ENCODE results near the gene MMGT1.
A peak's percentile ranks its signal among the peaks of the same experiment; 100 is the strongest.

MMGT1 gene

GRCh38 chrX:135973548-135974278 lies at the start of gene MMGT1:
MMGT1 (minus strand) TSS chrX:135973988; CDS start chrX:135973675, 313 bp downstream.
- peak; percentile 84 for DNase-seq (ENCODE audit: low spot score)

DNA sequence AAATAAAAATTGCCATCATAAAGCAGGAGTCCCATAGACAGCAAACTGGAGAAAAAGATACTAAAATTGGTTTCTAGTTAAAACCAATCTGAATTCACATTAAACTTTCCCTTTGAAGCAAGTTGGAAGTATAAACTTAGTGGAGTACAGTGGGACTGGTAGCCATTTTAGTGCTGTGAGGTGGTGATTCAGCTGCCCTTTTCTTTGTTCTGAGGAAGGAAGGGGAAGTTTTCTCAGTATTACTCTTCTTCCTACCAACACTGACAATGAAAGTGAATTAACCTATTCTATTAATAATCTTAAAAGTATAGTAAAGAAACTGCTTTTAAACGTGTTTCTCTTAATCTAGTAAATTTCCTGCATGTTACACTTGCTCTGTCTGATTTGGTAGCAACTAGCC lies 48.1 kb upstream of the MMGT1 start:
- no peak for DNase-seq (ENCODE audit: low spot score)

- DNase-seq (ENCODE audit: low spot score), result no peak
Measured at GRCh38 chrX:136021160-136021559, 47.4 kb upstream of the MMGT1 start.

- no peak for DNase-seq (ENCODE audit: low spot score)
Measured at GRCh38 chrX:136019226-136019625, 45.4 kb upstream of the MMGT1 start.

GRCh38 chrX:136016881-136017280 lies 43.1 kb upstream of the MMGT1 start:
- no peak for DNase-seq (ENCODE audit: low spot score)

DNA sequence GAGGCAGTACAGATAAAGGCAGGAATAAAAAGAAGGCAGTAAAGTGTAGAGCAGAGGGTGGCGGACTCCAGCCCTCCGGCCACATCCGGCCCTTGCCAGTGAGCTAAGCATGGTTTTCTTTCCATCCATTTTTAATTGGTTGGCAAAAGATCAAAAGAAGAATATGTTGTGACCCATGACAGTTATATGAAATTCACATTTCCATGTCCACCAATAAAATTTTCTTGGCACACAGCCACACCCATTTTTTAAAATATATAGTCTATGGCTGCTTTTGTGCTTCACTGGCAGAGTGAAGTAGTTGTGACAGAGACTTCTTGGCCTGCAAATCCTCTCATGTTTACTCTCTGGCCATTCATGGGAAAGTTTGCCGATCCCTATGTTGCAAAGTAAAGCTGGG lies 41.2 kb upstream of the MMGT1 start:
- DNase-seq (ENCODE audit: low spot score), result no peak

DNA sequence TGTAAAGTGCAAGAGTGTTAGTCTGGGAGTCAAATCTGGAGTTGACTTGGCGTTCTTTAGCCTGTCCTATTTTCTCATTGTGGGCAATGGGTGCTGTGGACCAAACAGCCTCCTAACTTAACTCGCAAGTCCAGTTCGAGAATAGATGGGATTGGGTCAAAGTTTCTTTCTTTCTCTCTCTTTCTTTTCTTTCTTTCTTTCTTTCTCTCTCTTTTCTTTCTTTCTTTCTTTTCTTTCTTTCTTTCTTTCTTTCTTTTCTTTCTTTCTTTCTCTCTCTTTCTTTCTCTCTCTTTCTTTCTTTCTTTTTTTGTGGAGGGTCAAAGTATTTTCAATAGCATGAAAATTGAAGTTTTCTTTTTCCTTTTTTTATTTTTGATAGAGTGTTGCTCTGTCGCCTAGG lies 14.5 kb upstream of the MMGT1 start:
- DNase-seq (ENCODE audit: low spot score), result no peak

DNA sequence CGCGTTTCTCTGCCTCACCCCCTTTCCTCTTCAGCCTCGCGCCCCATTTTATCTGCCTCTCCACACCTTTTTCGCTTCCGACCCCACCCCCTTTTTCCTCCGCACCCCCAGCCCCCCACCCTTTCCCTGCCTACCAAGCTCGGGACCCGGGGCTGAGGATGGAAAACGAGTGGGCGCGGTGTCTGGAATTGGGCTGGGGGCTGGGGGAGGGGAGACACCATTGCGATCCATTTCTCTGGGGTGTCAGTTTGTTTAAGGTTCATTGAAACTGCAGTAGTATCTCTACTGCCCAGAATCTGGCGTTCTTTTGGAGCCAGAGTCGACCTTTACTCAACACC lies 12.2 kb upstream of the MMGT1 start:
- no peak for DNase-seq (ENCODE audit: low spot score)

DNA sequence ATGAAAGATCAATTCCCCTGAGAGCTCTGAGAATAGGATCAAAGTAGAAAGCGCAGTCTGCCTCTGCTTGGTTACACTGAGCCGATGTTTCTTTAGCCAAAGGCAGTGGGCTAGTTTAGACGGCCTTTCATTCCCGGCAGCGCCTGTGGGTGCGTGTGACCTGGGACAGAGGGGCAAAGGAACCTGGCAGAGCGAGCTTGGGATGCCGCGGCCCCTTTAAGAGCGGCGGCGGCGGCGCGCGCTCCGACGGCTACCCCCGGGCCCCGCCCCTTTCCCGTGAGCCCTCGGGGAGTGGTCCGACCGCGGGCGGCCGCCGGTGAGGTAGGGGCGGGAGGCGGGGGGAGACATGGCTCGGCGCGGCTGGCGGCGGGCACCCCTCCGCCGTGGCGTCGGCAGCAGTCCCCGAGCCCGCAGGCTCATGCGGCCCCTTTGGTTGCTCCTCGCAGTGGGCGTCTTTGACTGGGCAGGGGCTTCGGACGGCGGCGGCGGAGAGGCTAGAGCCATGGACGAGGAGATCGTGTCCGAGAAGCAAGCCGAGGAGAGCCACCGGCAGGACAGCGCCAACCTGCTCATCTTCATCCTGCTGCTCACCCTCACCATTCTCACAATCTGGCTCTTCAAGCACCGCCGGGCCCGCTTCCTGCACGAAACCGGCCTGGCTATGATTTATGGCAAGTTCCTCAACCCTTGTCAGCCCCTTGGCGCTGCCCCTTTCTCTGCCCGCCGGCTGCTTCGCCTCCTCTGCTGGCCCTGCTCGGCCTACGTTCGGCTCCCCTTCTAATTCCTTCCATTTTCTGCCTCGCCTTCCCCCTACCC lies 11.6 kb upstream of the MMGT1 start, which contains the start of gene SLC9A6:
SLC9A6 (plus strand) TSS at position 279 of the 816 bp plus-strand sequence; CDS start at position 503, 224 bp downstream.
- DNase-seq (ENCODE audit: low spot score), result peak; percentile 68

- DNase-seq (ENCODE audit: low spot score), result no peak
Measured at GRCh38 chrX:135984791-135985156, 11.0 kb upstream of the MMGT1 start.

GRCh38 chrX:135984256-135984655 lies 10.5 kb upstream of the MMGT1 start:
- no peak for DNase-seq (ENCODE audit: low spot score)

GRCh38 chrX:135982860-135983259 lies 9.1 kb upstream of the MMGT1 start:
- no peak for DNase-seq (ENCODE audit: low spot score)

- DNase-seq (ENCODE audit: low spot score), result no peak
Measured at GRCh38 chrX:135981668-135982067, 7.9 kb upstream of the MMGT1 start.

DNA sequence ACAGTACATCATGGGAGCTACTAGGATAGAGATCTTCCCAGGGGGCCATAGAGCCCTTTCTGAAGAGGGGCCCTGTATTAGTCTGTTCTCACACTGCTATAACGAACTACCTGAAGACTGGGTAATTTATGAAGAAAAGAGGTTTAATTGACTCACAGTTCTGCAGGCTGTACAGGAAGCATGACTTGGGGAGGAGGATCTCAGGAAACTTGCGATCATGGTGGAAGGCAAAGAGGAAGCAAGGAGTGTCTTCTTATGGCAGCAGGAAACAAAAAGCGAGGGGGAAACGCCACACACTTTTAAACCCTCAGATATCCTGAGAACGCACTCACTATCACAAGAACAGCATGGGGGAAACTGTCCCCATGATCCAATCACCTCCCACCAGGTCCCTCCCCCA lies 7.2 kb upstream of the MMGT1 start:
- DNase-seq (ENCODE audit: low spot score), result no peak

DNA sequence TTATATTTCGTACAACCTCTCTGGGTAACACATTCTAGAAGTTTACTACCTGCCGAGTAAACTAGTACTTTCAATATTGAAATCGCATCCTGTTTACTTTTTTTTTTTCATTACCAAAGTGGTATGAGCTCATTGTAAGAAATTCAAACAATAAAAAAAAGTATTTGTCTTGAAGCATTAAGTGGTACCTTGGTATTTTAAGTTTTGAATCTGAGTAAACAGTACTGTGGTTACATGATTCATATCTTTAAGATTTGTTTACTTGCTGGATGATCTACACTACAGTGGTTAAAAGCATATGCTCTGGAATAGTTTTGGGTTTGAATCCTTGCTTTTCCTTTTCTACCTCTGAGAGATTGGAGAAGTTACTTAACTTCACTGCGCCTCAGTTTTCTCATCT lies 3.8 kb upstream of the MMGT1 start:
- DNase-seq (ENCODE audit: low spot score), result no peak

GRCh38 chrX:135975421-135975820 lies 1.6 kb upstream of the MMGT1 start:
- DNase-seq (ENCODE audit: low spot score), result no peak

DNA sequence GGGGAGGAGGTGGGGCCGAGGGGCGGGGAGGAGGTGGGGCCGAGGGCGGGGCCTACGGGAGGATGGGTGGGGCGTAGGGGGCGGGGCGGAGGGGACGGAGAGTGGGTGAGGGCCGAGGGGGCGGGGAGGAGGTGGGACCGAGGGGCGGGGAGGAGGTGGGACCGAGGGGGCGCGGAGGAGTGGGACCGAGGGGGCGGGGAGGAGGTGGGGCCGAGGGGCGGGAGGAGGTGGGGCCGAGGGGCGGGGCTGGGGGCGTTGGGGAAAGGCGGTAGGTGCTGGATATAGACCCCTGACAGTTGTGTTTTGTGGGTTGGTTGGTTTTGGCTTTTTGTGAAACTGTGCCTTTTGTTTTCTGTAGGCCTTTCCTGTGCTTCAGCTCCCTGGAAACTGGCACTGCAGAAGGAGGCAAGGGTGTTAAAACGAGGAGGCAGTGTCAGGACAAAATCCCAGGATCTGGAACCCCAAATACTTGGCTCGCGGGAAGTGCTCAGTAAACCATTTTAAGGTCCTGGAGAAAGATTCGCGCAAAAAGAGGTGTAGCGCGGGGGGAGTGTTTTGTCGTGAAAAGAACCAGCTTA lies 580 bp upstream of the MMGT1 start:
- peak; percentile 47 for DNase-seq (ENCODE audit: low spot score)

DNA sequence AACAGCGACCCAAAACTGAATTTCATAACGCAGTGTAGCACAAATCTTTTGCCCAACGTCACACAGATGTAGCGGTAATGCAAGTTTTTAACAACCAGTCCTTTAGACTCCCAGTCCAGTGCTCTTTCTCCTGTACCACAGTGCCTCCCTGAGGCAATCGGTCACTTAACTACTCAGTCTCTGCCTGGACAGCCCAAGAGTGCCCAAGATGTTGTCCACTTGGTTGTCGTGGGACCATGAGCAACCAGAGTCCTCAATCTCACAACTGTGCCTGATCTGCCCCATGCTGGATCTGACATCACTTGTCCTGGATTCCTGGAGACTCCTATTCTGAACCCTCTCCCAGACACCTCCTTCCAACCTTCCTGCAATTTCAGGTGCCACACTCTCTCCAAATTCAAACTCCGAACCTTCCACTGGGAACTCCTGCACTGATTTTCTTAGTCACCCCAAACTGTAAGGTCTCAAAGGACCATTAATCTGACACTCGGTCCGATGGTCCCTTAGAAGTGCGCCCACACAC lies 702 bp downstream of the MMGT1 start:
- no peak for DNase-seq (ENCODE audit: low spot score)

DNA sequence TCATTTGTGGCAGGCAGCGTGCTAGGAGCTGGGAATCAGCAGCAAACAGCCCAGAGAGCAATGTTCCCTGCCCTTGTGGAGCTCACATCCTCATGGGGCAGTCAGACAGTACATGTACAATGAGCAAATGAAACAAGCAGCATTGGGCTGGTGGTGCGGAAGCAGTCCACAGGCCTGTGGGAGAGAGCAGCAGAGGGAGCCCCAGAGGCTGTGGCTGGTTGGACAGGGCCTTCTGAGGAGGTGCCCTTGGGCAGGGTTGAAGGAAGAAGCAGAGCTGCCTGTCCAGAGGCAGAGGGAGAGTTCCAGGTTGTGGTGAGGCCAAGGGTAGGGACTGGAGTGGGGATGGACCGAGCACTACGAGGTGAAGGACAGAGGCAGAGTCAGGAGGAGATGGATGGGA lies 22.5 kb downstream of the MMGT1 start:
- DNase-seq (ENCODE audit: low spot score), result no peak

DNA sequence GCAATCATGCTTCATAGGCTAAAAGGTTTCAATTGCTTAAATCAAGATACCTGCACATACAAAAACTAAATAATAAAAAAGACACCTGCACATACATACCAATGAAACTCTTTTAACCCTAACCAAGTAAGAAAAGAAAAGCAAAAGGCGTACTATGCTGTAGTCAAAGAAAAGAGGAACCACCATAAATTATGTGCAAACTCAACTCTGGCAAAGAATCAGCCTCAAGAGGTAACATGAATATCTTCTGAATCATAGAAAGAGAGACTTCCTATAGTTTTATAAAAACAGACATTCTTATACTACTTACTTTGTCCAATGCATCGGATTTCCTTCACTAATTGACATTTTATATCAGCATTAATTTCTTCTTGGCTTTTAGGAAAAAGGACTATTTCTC lies 29.3 kb downstream of the MMGT1 start:
- no peak for DNase-seq (ENCODE audit: low spot score)

DNA sequence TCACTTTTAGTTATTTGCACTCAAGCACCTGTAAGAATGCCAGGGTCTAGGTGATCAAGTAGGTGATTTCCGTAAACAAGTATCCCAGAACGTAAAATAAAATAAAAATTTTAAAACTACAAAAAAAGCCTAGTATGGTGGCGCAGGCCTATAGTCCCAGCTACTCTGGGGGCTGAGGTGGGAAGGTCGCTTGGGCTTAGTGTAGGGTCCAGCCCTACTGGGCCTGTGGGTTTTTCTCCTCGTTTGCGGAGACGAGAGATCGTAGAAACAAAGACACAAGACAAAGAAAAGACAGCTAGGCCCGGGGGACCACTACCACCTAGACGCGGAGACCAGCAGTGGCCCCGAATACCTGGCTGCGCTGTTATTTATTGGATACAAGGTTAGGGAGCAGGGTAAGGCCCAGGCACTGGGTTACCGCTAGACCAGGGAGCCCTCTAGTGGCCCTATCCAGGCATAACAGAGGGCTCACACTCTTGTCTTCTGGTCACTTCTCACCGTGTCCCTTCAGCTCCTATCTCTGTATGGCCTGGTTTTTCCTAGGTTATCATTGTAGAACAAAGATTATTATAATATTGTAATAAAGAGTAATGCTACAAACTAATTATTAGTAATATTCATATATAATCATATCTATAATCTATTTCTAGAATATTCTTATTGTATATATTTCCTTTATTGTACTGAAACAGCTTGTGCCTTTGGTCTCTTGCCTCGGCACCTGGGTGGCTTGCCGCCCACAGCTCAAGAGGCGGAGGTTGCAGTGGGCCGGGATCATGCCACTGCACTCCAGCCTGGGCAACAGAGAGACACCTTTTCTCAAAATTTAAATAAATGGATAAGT lies 41.9 kb downstream of the MMGT1 start:
- DNase-seq (ENCODE audit: low spot score), result peak; percentile 49

GRCh38 chrX:135927897-135928296 lies 45.9 kb downstream of the MMGT1 start:
- no peak for DNase-seq (ENCODE audit: low spot score)

Data from NAMALWA (cell line).